Kidney capillary endothelial cell (primary cell): ENCODE measurements around the gene IPO11.
"Not testable (repeated sequence)": the region's sequence is repeated elsewhere in the genome, so short reads cannot be mapped to it uniquely, and the experiment has no call there.

Source experiments
- DNase-seq: peaks from one replicate; pipeline ENCODE4 v3.0.0-alpha.2; 2018; ENCODE audit warnings: low spot score

IPO11 gene

GRCh38 chr5:62645223-62645622, 232.7 kb downstream of the IPO11 start:
- DNase-seq: no peak

- DNase-seq: no peak
Measured at GRCh38 chr5:62647241-62647640, 234.7 kb downstream of the IPO11 start.

DNA sequence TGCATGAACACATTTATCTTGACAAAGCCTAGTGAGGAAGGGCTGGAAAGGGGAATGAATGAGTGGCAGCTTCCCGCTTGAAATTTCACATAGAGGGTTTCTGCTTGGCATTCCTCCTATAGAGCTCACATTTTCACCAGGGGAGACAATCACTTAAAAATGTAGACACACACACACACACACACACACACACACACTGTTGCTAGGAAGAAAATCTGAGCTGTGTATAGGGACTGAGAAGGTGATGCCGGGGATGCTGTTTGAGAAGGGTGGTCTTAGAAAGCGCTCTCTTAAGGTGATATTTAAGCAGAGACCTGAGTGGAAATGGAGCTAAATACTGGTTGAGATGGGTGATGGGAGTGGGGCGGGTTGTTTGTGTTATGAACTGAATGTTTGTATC, 236.5 kb downstream of the IPO11 start:
- no peak for DNase-seq

DNA sequence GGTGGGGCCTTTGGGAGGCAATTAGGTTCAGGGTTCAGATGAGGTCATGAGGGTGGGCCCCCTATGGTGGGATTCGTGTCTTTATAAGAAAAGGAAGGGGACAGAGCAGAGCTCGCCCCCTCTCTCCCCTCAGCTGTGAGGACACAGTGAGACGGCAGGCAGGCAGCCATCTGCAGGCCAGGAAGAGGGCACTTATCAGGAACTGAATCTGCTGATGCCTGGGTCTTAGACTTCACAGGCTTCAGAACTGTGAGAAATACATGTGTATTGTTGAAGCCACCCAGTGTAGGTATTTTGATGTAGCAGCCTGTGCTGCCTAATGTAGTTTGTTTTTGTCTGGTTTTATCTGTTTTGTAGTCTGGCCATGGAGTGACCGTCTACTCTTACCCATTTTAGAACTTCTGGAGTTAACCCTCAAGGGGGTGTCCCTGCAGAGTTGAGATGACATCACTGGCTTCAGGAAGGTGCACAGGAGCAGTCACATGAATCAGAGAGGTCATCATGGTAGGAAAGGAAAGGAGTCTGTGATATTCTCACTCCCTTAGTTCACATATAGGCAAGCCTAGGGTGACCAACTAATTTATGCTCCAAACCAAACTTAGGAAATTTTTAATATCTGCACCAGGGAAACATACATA, 237.0 kb downstream of the IPO11 start:
- DNase-seq: no peak

DNA sequence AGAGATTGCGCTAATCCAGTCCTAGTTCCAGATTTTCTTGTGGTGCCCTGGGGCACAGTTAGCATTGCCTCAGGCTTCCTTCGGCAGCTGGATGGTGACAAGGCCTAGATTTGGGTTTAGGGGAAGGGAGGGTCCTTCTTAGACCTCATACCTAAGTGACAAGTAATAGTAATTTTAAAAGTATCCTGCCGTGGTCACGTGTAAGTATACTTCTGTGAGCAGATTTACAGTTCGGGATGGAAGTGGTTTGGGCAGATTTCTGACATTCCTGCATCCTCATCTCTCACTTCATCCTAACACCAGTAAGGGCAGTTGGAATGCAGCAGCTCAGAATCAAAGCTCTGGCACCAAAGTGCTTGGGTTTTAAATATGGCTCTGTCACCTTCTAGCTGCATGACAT, 237.6 kb downstream of the IPO11 start:
- no peak for DNase-seq

- DNase-seq: no peak
Measured at GRCh38 chr5:62652225-62652624, 239.7 kb downstream of the IPO11 start.

- no peak for DNase-seq
Measured at GRCh38 chr5:62653001-62653863, 240.7 kb downstream of the IPO11 start.

- DNase-seq: no peak
Measured at GRCh38 chr5:62653864-62654575, 241.5 kb downstream of the IPO11 start.

DNA sequence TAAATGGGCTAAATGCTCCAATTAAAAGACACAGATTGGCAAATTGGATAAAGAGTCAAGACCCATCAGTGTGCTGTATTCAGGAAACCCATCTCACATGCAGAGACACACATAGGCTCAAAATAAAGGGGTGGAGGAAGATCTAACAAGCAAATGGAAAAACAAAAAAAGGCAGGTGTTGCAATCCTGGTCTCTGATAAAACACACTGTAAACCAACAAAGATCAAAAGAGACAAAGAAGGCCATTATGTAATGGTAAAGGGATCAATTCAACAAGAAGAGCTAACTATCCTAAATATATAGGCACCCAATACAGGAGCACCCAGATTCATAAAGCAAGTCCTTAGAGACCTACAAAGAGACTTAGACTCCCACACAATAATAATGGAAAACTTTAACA, 245.2 kb downstream of the IPO11 start:
- not testable (repeated sequence) for DNase-seq

DNA sequence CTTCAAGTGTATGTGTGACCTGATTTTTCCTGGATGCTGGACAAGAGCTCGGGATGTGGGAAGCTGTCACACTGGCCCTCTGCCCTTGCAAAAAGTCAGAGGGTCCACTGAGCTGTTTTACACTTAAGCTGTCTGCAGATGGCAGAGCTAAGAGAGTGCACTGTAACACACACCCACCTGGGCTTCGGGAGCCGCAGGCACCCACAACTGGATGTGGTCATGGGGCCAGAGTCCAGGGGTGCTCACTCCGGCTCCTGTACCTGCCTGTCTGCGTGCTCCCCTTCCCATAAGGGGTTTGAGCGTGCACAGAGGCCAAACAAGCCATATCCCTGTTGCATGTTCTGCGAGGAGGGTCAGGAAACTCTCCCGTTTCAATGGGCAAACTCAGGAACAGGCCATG, 248.6 kb downstream of the IPO11 start:
- DNase-seq: no peak

- DNase-seq: no peak
Measured at GRCh38 chr5:62662521-62662920, 250.0 kb downstream of the IPO11 start.

DNA sequence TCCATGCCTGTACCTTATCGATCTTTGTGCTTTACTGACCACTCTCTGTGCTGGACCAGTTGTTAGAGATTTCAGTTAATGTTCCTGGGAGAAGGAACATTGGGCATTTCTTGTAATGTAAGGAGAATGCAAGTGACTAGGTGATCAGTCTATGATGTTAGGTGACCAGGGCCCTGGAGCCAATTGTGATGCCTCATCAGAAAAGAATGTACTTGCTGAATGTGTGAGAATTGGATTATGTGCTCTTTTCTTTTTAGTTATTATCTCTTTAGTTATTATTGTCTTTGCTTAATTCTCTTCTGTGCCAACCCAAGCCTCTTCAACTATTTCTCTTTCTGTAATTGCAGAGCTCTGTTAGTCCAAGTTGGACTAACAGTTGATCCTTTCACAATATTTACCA, 258.9 kb downstream of the IPO11 start:
- DNase-seq: no peak

DNA sequence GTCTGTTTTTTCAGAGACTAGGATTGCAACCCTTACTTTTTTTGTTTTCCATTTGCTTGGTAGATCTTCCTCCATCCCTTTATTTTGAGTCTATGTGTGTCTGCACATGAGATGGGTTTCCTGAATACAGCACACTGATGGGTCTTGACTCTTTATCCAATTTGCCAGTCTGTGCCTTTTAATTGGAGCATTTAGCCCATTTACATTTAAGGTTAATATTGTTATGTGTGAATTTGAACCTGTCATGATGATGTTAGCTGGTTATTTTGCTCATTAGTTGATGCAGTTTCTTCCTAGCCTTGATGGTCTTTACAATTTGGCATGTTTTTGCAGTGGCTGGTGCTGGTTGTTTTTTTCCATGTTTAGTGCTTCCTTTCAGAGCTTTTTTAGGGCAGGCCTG, 264.0 kb downstream of the IPO11 start:
- DNase-seq: not testable (repeated sequence)
